GM19351 (cell line): ENCODE data around the gene HOXD3.

Experiments
- ATAC-seq: cut with Tn5 transposase; IDR thresholded peaks from one replicate; pipeline ENCODE4 v1.9.1; 2021; ENCODE audit warnings: mild to moderate bottlenecking, moderate library complexity; ENCODE audit not compliant: unreplicated experiment

The HOXD3 gene

GRCh38 chr2:176161825-176162626 lies 4.9 kb downstream of the HOXD3 start:
- ATAC-seq: no peak

GRCh38 chr2:176162911-176163671 lies 6.0 kb downstream of the HOXD3 start:
- ATAC-seq: no peak

- no peak for ATAC-seq
These were observed 6.6 kb downstream of the HOXD3 start for GRCh38 chr2:176163672-176164056.

GRCh38 chr2:176164201-176164600 lies 7.1 kb downstream of the HOXD3 start:
- ATAC-seq: no peak

- ATAC-seq: no peak
These were observed 7.7 kb downstream of the HOXD3 start for GRCh38 chr2:176164611-176165369.

- ATAC-seq: no peak
These were observed 8.4 kb downstream of the HOXD3 start for GRCh38 chr2:176165370-176166050.

- ATAC-seq: no peak
These were observed 9.2 kb downstream of the HOXD3 start for GRCh38 chr2:176166272-176166671.

GRCh38 chr2:176167398-176167797 lies 10.3 kb downstream of the HOXD3 start:
- ATAC-seq: no peak

GRCh38 chr2:176169181-176169580 lies 12.1 kb downstream of the HOXD3 start:
- ATAC-seq: no peak

GRCh38 chr2:176169711-176170110 lies 12.6 kb downstream of the HOXD3 start:
- no peak for ATAC-seq

- ATAC-seq: no peak
These were observed 13.6 kb downstream of the HOXD3 start for GRCh38 chr2:176170602-176171305.

GRCh38 chr2:176171351-176172006 lies 14.4 kb downstream of the HOXD3 start:
- no peak for ATAC-seq

GRCh38 chr2:176172007-176172894 lies 15.1 kb downstream of the HOXD3 start:
- ATAC-seq: no peak

GRCh38 chr2:176172895-176173566 lies 15.9 kb downstream of the HOXD3 start:
- ATAC-seq: no peak

- no peak for ATAC-seq
These were observed 16.7 kb downstream of the HOXD3 start for GRCh38 chr2:176173567-176174381.

GRCh38 chr2:176174382-176174823 lies 17.3 kb downstream of the HOXD3 start:
- ATAC-seq: no peak
